ELR (cell line): ENCODE measurements around the gene ZMYND8.
"Not testable (repeated sequence)": the region's sequence is repeated elsewhere in the genome, so short reads cannot be mapped to it uniquely, and the experiment has no call there.

Experiments
- DNase-seq: peaks from one replicate; pipeline ENCODE4 v3.0.0-alpha.2; 2015; ENCODE audit warnings: low read depth

ZMYND8 gene

DNA sequence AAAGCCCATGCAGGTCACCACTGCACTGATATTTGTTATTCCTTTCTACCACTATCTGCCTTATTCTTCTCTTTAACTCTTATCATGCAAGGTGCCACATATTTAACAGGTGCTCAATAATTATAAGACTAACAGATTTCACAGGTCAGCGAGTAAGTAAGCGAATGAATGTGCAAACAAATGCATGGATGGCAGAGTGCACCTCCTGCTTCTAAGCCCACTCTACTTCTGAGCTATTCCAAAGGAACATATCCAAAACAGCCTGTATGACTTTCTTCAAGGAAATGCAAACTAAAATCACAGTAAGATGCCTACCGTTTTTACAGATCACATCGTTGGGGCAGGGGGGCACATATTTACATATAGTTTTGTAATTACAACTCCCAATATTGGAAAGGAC is 71.3 kb downstream of the ZMYND8 start:
- DNase-seq: no peak

- no peak for DNase-seq
Measured at GRCh38 chr20:47284373-47284772, 72.1 kb downstream of the ZMYND8 start.

- no peak for DNase-seq
Measured at GRCh38 chr20:47283411-47283810, 73.1 kb downstream of the ZMYND8 start.

GRCh38 chr20:47282864-47283263 is 73.6 kb downstream of the ZMYND8 start:
- no peak for DNase-seq

- no peak for DNase-seq
Measured at GRCh38 chr20:47281376-47281775, 75.1 kb downstream of the ZMYND8 start.

DNA sequence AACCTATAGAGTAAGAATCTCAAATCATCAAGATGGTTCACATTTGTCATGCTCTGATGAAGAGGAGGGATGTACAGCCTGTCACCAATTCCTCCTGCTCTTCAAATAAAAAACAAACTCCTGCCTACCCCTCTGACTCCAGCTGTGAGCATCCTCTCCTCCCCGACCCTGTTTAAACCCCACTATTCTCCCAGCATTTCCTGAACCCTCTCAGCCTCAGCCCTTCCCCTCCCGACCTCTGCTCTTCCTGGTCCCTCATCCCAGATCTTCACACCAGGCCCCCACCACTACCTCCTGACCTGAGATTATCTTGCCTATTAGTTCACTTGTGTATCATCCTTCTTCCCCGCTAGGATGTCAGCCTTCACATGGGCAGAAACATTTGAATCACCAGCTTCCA is 75.8 kb downstream of the ZMYND8 start:
- no peak for DNase-seq

DNA sequence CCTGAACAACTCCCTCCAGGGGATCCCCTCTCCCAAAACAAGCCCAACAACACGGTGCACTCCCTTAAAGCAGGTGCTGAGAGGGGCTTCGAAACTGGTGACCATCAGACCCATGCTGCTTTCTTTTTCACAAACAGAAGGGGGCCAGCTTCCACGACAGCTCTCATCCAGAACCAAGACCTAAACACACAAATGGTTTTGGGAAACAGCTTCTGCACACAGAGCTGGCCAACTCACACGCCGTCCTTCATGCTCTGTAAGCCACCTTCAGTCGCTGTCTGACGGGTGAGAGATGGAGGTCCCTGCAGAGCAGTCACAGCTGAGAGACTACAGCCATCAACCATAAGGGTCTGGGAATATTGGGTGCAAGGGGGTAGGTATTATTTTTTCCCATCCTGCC is 76.3 kb downstream of the ZMYND8 start:
- no peak for DNase-seq

DNA sequence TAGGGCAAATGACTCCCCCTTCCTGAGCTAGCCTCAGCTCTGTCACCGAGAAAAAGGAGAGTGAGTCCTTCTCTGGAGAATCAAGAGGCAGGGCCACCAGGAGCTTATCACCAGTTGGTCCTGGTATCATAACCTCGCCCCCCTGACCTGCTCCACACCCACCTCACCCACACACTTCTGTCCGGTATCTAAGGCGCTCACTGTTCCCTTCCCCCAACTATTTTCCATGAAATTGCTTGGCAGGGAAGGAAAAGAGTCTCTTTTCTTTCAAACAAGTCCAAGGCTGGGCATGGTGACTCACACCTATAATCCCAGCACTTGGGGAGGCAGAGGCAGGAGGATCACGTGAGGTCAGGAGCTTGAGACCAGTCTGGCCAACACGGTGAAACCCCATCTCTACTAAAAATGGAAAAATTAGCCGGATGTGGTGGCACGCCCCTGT is 77.6 kb downstream of the ZMYND8 start:
- DNase-seq: peak; percentile 43

DNA sequence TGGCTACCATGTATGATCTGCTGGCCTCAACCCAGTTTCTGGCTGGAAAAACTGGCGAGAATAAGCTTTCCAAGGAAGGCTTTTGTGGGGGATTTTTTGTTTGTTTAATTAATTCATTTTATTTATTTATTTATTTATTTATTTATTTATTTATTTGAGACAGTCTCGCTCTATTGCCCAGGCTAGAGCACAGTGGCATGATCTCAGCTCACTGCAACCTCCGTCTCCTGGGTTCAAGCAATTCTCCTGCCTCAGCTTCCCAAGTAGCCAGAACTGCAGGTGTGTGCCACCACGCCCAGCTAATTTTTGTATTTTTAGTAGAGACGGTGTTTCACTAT is 79.0 kb downstream of the ZMYND8 start:
- not testable (repeated sequence) for DNase-seq

- DNase-seq: peak; percentile 58
Measured at GRCh38 chr20:47276851-47277534, 79.5 kb downstream of the ZMYND8 start.

DNA sequence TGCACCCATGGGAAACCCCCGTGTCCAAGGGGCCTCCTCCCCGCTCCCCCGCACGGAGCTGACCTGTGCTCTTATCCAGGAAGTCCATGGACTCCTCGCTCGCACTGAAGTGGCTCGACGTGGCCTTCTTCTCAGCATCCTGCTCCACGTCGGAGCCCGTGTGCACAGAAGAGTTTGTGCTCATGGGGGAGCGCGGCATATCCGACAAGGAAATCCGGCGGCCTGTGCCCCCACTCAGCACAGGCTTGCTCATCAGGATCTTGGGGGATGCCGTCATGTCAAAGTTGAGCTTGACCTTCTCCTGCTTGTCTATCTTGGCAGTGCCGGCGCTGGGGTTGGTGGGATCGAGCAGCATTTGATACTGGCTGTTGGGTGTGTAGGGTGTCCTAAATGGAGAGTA is 80.2 kb downstream of the ZMYND8 start:
- DNase-seq: no peak

DNA sequence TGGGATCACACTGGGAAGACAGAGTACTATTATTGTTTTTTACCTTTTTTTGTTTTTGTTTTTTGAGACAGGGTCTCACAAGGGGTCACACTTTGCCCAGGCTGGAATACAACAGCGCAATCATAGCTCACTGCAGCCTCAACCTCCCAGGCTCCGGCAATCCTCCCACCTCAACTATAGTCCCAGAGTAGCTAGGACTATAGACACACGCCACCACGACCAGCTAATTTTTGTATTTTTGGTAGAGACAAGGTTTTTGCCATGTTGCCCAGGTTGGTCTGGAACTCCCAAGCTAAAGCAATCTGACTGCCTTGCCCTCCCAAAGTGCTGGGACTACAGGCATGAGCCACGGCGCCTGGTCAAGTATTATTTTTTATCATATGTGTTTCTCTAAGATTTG is 81.0 kb downstream of the ZMYND8 start:
- no peak for DNase-seq

GRCh38 chr20:47274401-47275108 is 81.9 kb downstream of the ZMYND8 start:
- DNase-seq: peak; percentile 98

DNA sequence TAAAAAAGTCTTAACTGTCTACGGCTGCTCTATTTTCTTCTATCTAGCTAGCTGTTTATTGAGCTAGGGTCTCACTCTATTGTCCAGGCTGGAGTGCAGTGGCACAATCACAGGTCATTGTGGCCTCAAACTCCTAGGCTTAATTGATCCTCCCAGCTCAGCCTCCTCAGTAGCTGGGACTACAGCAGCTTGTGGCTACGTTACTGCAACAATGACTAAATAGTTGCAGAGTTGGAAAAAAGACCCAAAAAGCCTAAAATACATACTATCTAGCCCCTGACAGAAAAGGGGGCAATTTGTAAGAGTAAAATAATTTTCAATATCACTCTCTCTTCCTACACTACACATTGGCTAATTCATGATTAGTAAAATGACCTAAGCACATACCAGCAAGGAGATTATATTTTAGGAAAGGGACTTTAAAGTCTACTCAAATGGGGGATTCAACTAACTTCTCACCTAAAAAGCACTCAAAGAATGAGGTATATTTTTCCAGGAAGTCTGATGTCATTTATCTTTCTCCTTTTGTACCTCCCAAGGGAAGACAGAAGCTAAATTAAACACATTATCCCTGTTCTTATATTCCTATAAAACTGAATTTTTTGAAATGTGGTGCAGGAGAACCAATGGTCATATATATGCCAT is 82.8 kb downstream of the ZMYND8 start:
- DNase-seq: peak; percentile 40

DNA sequence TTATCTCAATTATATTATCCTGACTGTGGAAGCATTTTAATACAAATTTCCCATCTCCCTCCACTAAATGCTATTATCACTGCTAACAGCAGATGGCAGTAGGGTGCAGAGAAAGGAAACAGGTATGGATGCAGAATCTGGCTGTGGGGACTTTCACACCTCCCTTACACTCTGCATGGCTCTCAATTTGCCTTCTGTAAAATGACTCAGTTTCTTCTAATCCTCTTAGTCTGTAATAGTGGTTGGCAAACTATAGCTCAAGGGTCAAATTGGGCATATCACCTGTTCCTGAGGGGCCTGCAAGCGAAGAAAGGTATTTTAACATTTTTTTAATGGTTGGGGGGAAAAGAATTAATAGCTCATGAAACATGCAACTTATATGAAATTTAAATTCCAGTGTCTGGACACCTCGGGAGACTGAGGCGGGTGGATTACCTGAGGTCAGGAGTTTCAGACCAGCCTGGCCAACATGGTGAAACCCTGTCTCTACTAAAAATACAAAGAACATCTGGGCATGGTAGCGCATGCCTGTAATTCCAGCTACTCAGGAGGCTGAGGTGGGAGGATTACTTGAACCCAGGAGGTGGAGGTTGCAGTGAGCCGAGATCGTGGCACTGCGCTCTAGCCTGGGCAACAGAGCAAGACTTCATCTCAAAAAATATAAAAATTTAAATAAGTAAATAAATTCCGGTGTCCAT is 83.5 kb downstream of the ZMYND8 start:
- DNase-seq: peak; percentile 85

- DNase-seq: no peak
Measured at GRCh38 chr20:47271046-47271615, 85.4 kb downstream of the ZMYND8 start.

DNA sequence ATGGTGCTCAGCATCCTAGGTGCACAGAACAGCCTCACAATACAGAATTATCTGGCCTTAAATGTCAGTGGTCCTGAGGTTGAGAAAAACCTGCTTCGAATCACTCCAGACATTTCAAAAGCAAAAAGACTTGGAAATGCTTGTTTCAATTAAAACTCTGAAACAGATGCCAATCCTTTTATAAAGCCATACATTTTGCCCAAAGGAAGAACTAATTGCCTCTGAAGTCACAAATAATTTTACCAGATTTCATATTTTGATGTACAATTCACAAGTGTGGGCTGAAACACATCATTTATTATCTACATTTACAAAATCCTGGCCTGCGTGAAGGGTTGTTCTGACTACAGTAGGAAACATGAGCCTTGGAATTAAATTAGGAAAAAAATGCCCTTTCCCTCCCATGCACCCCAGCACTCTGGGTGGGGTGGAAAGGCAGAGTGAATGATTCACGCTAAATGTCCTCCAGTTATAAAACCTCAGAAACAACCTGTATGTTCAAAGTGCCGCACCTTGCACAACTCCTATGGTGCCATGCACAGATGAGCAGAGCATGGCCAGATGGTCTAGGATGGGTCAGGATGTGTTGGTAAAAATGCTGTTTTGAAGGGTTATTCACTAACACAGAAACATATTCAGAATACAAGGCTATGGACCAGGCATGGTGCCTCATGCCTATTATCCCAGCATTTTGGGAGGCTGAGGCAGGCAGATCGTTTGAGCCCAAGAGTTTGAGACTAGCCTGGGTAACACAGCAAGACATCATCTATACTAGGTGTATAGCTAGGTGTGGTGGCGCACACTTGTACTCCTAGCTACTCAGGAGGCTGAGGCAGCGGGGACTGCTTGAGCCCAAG is 87.0 kb downstream of the ZMYND8 start:
- DNase-seq: no peak

GRCh38 chr20:47267621-47268020 is 88.9 kb downstream of the ZMYND8 start:
- no peak for DNase-seq

GRCh38 chr20:47266847-47267515 is 89.5 kb downstream of the ZMYND8 start:
- DNase-seq: no peak

DNA sequence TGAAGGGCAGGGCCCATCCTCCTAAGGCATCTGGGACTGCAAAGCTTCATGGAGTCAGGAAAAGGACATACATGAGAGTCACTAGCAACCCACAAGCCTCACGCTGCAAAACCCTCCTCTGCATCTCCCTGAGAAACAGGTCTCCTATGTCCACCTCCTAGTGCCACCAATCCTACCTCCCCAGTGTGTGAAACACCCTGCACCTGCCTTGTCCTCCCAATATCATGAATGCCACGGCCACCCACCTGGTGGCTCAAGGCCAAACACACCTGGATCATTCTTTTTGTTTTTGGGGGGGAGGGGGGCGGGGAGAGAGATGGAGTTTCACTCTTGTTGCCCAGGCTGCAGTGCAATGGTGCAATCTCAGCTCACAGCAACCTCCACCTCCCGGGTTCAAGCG is 90.5 kb downstream of the ZMYND8 start:
- no peak for DNase-seq

GRCh38 chr20:47265214-47265613 is 91.3 kb downstream of the ZMYND8 start:
- no peak for DNase-seq
